Measurements from ENCODE around the gene C1orf122.

C1orf122 gene

DNA sequence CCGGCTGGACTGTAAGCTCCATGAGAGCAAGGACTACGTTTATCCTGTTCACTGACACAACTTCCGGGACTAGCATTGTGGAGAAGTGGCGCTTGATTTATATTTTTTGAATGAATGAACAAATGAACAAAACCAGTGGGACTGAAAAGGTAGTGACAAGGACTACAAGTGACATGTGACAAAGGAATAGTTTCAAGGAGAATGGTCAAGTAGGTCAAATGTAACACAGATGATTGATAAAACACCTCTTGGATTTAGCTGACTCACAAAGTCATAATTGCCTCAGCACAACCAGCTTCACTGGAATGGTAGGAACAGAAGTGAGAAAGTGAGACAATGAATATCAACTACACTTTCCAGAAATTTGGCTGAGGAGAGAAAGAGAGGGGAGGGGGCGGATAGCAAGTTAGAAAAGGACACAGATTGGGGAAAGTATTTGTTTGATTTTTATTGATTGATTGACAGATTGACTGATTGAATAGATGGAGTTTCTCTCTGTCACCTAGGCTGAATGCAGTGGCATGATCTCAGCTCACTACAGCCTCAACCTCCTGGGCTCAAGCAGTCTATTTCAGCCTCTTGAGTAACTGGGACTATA is 37.6 kb downstream of the C1orf122 start:
- DNase-seq (ENCODE audit: low spot score): no peak

GRCh38 chr1:37845786-37846185 is 38.2 kb downstream of the C1orf122 start:
- no peak for DNase-seq (ENCODE audit: low spot score)

DNA sequence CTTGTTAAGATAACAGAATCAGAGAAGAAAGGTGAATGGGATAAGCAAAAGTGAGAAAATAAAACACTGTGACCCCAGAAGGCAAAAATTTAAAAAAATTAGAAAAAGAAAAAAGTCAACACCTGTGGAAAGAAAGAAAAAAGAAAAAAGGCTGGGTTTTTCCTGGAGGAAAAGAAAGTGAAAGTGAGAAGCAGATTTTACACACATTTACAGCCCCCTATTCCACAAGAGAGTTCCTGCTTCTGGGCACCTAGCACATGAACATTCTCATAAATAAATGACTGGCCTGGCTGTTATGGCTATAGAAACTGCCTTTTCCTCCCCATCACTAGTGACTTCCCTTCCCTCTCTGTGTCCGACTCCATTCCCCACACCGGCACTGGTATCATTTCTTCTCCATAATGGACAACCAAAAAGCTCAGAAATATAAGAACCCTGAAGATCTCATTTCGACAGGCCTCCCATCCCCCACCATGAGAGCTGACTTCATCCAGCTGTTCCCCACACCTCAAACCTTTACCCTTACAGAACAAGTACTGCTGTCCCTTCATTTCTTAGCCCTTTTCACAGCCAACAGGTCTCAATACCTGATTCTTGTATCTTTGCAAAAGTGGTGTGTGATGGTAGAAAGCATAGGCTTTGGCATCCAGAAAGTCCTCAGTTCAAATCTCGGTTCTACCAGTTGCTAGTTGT is 39.2 kb downstream of the C1orf122 start:
- DNase-seq (ENCODE audit: low spot score): no peak

- DNase-seq (ENCODE audit: low spot score): no peak
These were observed 41.9 kb downstream of the C1orf122 start for GRCh38 chr1:37849480-37849879.

DNA sequence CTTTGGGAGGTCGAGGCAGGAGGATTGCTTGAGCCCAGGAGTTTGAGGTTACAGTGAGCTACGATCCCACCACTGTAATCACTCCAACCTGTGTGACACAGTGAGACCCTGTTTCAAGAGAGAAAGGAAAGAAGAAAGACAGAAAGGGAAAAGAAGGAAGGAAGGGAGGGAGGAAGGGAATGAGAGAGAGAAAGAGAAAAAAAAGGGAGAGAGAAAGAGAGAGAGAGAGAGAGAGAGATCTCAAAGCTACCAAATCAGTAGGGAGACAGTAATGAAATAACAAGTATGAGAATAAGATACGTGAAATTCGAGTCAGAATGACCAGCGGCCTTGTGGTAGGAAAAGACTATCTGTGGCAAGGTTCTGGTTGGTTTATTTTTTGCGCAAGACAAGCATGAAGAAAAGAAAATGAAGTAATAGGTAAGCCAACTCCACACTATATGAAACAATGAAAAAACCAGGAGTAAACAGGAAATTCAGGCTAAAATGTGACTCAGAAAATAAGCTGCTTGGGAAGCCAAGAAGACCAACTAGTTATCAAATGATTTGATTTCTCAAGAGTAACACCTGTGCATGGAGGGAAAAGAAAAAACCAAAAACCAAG is 42.9 kb downstream of the C1orf122 start:
- no peak for DNase-seq (ENCODE audit: low spot score)

GRCh38 chr1:37851262-37851661 is 43.7 kb downstream of the C1orf122 start:
- DNase-seq (ENCODE audit: low spot score): no peak

GRCh38 chr1:37851782-37852210 is 44.2 kb downstream of the C1orf122 start:
- no peak for DNase-seq (ENCODE audit: low spot score)

DNA sequence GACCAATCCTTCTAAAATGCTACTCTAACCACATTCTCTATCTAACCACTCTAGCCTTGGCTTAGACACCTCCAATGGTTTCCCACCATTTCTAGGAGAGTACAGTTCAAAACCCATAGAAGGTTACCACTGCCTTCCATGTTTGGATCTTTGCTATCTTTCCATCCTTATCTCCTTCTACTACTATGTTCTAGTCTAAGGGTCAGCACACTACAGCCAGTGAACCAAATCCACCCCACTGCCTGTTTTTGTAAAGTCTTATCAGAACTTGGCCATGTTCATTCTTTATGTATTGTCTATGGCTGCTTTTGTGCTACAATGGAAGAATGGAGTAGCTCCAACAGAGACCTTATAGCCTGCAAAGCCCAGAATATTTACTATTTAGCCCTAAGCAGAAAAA is 45.6 kb downstream of the C1orf122 start:
- no peak for DNase-seq (ENCODE audit: low spot score)

GRCh38 chr1:37854406-37854805 is 46.8 kb downstream of the C1orf122 start:
- no peak for DNase-seq (ENCODE audit: low spot score)

Data from AG20443 (cell line).